ENCODE results near the gene KIAA0513.
"Not testable (repeated sequence)": the region's sequence is repeated elsewhere in the genome, so short reads cannot be mapped to it uniquely, and the experiment has no call there.

KIAA0513 gene

DNA sequence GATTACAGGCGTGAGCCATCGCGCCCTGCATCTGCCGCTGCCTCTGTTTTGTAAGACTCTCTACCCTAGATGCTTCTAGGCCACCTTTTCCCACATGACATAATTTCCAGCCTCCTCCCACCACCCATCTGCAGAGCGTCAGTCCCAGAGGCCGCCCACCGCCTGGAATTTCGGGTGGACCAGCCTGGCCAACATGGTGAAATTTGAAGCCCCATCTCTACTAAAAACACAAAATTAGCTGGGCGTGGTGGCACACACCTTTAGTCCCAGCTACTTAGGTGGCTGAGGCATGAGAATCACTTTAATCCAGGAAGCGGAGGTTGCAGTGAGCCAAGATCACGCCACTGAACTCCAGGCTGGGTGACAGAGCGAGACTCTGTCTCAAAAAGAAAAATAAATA, 89.8 kb downstream of the KIAA0513 start:
- DNase-seq = no peak

- DNase-seq = no peak
Observed at GRCh38 chr16:85120006-85120340, 92.4 kb downstream of the KIAA0513 start.

DNA sequence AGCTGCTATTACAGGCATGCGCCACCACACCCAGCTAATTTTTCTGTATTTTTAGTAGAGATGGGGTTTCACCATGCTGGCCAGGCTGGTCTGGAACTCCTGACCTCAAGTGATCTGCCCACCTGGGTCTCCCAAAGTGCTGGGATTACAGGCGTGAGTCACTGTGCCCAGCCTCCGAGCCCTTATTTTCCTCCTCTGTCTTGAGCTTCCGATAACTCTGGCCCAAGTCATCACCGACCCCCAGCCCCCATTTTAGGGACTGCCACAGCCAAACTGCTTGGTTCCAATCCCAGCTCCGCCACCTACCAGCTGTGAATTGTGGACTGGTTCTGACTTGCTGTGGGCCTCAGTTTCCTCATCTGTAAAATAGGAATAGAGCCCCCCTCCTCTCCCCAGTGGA, 95.8 kb downstream of the KIAA0513 start:
- DNase-seq = not testable (repeated sequence)

- DNase-seq = no peak
Observed at GRCh38 chr16:85123891-85124635, 96.5 kb downstream of the KIAA0513 start.

DNA sequence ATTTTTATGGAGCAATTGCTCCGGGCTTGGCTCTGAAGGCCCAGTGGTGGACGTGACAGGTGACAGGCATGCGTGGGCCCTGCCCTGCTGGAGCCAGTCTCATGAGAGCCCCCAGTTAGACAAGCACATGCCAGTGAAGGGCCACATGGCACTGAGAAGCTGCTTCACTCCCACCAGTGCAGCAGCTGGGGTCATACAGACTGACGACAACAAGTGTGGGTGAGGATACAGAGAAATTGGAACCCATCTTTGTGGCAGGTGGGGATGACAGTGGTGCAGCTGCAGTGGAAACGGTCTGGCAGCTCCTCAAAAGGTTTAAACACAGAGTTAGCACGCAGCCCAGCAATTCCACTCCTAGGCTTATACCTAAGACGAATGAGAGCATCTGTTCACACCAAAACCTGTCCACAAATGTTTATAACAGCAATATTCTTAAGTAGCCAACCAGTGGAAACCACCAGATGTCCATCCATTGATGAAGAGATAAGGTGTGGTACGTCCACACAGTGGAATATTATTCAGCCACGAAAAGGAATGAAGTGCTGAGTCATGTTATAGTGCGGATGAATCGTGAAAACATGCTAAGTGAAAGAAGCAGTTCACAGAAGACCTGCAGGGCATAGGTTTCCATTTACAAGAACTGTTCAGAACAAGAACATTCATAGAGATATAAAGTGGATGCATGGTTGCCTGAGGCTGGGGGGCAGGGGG, 97.2 kb downstream of the KIAA0513 start:
- no peak for DNase-seq

DNA sequence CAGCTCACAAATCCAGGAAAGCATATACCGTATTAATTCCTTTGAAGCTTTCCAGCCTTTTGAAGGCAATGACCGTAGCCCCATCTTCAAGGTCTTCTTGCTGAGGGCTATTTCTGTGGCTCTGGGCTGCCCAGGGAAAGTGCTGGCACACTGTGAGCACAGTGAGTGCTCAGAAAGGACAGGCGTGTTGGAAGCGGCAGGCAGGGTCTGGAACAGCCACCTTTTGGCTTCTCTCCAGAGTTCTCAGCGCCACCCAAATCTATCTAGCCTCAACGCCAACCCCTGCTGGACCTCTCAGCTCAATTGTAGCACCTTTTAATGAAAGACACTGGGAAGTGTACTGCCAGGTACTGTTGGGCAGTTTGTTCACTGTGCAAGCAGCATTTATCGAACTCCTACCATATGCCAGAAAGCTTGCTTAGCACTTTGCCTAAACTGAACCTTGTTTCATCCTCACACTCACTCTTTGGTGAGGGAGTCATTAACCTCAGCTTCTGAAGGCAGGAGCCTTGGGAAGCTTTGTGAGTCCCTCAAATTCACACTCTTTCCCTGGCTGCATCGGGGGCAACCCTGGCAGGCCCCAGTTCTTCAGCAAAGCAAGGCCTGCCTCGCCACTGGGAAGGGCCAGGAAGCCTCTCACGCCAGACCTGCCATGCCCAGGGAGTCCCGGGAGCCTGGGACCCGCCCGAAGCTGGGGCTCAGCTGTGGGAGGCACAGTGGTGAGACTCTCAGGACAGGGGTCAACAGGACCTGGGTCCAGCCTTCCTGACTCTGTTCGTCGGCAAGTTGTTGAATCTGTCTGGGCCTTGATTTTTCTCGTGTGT, 98.2 kb downstream of the KIAA0513 start:
- no peak for DNase-seq

DNA sequence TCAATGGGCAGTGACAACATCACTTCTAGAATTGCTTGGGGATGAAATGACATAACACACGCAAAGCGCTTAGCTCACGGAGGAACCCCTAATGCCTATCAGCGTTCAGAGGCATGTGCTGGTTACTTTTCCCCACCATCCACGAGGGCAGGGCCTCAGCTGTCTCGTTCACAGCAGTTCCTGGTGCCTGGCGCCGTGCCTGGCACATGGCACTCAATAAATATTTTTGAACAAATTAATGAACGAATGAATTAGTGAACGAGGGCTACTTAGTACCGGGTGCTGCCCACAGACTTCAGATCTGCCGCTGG, 98.8 kb downstream of the KIAA0513 start:
- no peak for DNase-seq

DNA sequence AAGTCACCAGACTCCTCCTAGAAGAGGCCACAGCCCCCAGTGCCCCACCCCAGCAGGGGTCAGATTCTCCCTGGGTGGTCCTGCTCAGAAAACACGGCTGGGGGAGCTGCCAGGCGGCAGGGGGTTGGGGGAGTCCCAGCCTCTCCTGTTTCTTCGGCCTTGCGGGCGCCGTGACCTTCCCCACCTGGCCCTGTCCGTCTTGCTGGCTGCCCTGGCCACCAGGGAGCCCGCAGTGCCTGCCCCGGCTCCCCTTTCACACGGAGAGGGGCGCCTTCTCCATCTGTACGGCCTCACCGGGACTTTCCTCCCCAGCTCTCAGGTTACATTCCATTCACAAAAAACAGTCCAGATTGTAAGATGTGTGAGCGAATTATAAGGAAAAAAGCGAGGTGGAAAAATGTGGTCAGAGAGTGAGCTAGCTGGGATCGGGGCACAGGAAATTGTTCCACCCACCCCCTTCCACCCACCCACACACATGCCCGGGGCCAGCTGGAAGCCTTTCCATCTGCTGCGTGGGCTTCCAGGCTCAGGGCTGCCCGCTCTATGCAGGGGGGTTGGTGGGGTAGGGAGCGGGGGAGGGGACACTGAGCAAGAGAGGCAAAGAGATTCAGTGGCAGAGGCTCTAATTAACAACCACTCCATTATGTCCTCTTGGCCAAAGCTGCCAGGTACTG, 99.2 kb downstream of the KIAA0513 start:
- peak; percentile 39 for DNase-seq

GRCh38 chr16:85127379-85127723, 99.8 kb downstream of the KIAA0513 start:
- DNase-seq = no peak

GRCh38 chr16:85128079-85128837, 100.7 kb downstream of the KIAA0513 start:
- DNase-seq = no peak

- DNase-seq = no peak
Observed at GRCh38 chr16:85129876-85130704, 102.5 kb downstream of the KIAA0513 start.

DNA sequence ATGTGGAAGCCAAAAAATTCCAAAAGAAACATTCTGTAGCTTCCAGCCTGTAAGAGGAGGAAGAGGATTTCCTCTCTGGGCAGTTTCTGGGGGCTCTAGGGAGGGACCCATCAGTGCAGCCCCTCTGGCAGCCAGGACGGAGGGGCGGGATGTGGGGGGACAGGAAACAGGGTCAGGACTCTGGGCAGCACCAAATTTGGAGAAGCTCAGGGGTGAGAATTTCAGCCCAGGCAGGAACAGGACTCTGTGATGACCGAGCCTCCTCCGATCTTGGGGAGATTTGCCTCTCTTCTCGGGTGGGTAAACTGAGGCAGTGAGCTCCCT, 103.1 kb downstream of the KIAA0513 start:
- no peak for DNase-seq

DNA sequence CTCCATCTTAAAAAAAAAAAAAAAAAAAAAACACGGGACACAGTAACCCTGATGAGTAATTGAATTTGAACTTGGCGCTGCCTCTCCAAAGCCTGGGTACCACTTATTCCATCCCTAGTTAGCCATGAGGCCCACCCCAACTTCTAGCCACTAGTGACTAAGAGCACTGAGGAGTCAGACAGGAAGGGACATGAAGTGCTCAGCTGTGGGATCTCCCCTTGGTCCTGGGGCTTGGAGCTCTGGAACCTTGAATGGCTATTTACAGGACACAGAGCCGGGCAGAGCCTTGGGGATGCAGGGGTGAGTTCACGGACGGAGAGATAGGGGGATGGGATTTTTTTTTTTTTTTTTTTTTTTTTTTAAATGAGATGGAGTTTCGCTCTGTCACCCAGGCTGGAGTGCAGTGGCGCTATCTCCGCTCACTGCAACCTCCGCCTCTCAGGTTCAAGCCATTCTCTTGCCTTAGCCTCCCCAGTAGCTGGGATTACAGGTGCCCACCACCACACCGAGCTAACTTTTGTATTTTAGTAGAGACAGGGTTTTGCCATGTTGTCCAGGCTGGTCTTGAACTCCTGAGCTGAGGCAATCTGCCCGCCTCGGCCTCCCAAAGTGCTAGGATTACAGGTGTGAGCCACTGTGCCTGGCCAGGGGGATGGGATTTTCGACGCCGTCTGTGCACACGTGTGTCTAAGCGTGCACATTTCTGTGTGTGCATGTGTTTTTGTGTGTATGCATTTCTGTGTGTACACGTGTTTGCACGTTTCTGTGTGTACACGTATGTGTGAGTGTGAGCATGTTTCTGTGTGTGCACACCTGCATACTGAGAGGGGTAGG, 105.1 kb downstream of the KIAA0513 start:
- DNase-seq = no peak

GRCh38 chr16:85133290-85133599, 105.7 kb downstream of the KIAA0513 start:
- DNase-seq = no peak

- DNase-seq = no peak
Observed at GRCh38 chr16:85134076-85134788, 106.6 kb downstream of the KIAA0513 start.

GRCh38 chr16:85134789-85135142, 107.2 kb downstream of the KIAA0513 start:
- DNase-seq = no peak

DNA sequence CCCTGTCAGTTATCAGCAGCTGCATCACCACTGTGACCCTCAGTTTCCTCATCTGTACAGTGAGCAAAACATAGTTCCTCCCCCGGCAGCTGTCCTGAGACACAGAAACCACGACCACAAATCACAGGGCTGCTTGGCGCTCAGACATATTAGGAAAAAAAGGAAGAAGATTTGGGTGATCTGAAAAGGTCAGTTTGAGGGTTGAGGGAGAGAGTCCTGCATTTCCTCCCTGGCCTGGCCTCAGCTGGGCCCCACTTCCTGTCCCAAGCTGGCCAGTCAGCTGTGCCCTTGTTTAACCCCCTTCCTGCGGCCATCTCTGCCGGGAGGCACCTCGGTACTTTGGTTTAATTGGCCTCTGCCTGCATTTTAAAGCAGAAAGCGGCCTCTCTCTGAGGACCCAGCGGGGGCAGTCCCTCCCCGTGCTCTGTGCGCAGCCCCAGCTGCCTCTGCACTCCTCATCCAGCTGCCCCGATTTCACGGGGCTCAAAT, 108.7 kb downstream of the KIAA0513 start:
- DNase-seq = no peak

- no peak for DNase-seq
Observed at GRCh38 chr16:85136702-85137322, 109.2 kb downstream of the KIAA0513 start.

DNA sequence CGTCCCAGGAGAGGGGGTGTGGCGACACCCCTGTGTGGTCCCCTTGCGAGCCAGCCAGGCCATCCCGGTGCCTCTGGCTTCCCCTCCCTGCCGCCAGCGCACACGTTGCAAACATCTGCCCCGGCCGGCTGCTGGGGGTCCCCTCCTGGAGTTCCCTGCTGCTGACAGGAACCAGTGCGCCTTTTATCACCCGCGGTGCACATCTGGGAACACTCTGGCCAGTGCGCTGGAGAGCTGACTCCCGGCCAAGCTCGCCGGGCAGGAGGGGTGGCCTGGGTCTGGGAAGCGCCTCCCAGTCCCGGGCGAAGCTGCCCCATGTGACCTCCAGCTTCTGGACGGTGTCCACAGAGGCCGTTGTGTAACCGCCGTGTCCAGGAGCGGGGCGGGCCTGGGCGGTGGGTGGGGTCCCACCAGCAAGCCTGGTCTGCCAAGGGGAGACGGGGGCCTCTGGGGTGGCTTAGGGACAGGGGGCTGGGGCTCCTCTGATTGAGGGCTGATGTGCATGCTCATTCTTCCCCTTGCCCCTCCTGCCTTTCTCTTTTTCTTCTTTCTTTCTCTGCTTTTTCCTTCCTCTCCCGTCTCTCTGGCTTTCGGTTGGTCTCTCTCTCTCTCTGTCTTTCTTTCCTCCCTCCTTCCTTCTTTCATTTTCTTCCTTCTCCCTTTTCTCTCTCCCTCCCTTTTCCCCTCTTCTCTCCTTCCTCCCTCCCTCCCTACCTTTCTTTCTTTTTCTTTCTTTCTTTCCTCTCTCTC, 109.9 kb downstream of the KIAA0513 start:
- DNase-seq = no peak

All from NCI-H146 (cell line).